ENCODE data around the gene SH3YL1.

Gene SH3YL1

DNA sequence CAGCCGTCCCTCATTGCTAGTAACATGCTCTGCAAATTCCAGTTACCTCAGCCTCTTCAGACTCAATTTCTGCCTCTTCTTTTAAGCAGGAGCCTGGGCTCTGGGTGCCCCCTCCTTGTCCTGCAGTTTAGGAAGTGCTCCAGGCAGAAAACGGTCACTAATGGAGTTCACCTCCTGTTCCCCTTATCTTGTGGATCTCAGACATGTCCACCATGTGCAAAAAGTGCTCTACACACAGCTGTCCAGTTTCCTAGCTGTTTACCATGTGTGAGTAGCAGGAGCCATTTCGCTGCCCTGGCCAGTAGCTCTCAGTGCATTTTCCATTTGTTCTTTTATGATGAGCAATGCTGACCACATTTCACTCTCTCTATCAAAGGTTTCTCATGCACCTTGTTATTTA is 4.9 kb downstream of the SH3YL1 start:
- no peak for DNase-seq (ENCODE audit: low read depth in 2 of 2)

DNA sequence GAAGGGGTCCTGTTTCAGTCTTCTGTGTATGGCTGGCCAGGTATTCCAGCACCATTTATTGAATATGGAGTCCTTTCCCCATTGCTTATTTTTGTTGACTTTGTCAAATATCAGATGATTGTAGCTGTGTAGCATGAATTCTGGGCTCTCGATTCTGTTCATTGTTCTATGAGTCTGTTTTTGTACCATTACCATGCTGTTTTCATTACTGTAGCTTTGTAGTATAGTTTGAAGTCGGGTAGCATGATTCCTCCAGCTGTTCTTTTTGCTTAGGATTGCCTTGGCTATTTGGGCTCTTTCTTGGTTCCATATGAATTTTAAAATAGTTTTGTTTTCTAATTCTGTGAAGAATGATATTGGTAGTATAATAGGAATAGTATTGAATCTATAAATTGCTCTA is 6.0 kb downstream of the SH3YL1 start:
- no peak for DNase-seq (ENCODE audit: low read depth in 2 of 2)

GRCh38 chr2:257429-257828 is 6.4 kb downstream of the SH3YL1 start:
- DNase-seq (ENCODE audit: low read depth in 2 of 2): no peak

DNA sequence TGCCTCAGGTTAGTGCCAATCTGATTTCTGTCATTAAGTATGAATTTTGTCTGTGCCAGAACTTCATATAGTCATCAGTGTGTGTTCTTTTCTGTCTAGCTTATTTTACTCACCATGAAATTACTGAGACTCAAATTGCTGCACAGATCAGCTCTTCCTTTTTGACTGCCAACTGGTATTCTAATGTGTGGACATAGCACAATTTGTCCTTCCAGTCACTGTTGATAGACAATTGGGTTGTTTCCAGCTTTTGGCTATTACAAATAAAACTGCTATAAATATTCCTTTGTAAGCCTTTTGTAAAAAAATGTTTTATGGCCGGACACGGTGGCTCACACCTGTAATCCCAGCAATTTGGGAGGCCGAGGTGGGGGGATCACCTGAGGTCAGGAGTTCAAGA is 7.7 kb downstream of the SH3YL1 start:
- DNase-seq (ENCODE audit: low read depth in 2 of 2): no peak

- DNase-seq (ENCODE audit: low read depth in 2 of 2): no peak
Observed at GRCh38 chr2:255195-255594, 8.6 kb downstream of the SH3YL1 start.

- no peak for DNase-seq (ENCODE audit: low read depth in 2 of 2)
Observed at GRCh38 chr2:254241-254640, 9.6 kb downstream of the SH3YL1 start.

GRCh38 chr2:253202-253638 is 10.6 kb downstream of the SH3YL1 start:
- DNase-seq (ENCODE audit: low read depth in 2 of 2): no peak

- DNase-seq (ENCODE audit: low read depth in 2 of 2): no peak
Observed at GRCh38 chr2:252001-252602, 11.7 kb downstream of the SH3YL1 start.

GRCh38 chr2:249538-250042 is 14.2 kb downstream of the SH3YL1 start:
- no peak for DNase-seq (ENCODE audit: low read depth in 2 of 2)

- DNase-seq (ENCODE audit: low read depth in 2 of 2): no peak
Observed at GRCh38 chr2:248724-249123, 15.1 kb downstream of the SH3YL1 start.

- no peak for DNase-seq (ENCODE audit: low read depth in 2 of 2)
Observed at GRCh38 chr2:246489-247144, 17.2 kb downstream of the SH3YL1 start.

- DNase-seq (ENCODE audit: low read depth in 2 of 2): no peak
Observed at GRCh38 chr2:244547-244946, 19.3 kb downstream of the SH3YL1 start.

GRCh38 chr2:238869-239268 is 25.0 kb downstream of the SH3YL1 start:
- DNase-seq (ENCODE audit: low read depth in 2 of 2): no peak

GRCh38 chr2:238431-238830 is 25.4 kb downstream of the SH3YL1 start:
- DNase-seq (ENCODE audit: low read depth in 2 of 2): no peak

GRCh38 chr2:237878-238277 is 26.0 kb downstream of the SH3YL1 start:
- DNase-seq (ENCODE audit: low read depth in 2 of 2): no peak

GRCh38 chr2:236993-237539 is 26.8 kb downstream of the SH3YL1 start:
- DNase-seq (ENCODE audit: low read depth in 2 of 2): no peak

GRCh38 chr2:234421-234820 is 29.4 kb downstream of the SH3YL1 start:
- DNase-seq (ENCODE audit: low read depth in 2 of 2): no peak

GRCh38 chr2:233030-233429 is 30.8 kb downstream of the SH3YL1 start:
- no peak for DNase-seq (ENCODE audit: low read depth in 2 of 2)

GRCh38 chr2:231521-232185 is 32.2 kb downstream of the SH3YL1 start:
- no peak for DNase-seq (ENCODE audit: low read depth in 2 of 2)

DNA sequence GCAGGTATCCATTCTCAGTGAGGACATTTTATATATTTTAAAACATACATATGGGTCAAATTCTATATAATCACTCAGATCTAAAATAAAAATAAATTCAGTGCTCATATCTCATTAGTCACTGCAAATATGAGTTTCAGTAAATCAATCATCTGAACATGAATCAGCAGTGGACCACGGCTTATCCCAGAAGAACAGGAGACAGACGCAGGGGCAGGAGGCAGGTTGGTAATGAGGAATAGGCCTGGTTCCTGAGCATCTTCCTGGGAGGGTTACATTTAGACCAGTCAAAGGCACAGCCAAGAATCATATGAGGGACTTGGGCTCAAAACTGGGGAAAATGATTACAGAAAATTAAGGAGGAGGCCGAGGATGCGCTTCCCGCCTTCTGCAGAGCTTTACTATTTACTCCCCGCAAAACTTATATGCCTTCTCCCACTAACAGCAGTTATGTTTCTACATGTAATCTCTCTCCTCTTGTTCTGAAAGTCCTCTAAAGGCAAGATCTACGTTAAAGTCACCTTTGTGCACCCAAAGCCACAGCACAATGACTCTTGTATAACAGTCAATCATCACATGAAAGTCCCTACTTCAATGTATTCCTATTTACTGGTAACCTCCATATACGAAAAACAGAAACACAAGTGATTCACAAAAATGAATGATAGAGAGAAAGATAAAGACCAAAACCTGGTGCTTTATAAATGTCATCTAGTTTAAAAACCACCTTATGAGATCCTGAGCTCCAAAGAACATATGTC is 35.1 kb downstream of the SH3YL1 start:
- no peak for DNase-seq (ENCODE audit: low read depth in 2 of 2)

- DNase-seq (ENCODE audit: low read depth in 2 of 2): no peak
Observed at GRCh38 chr2:228115-228514, 35.7 kb downstream of the SH3YL1 start.
